ENCODE results near the gene CREBBP. TPM values are rescaled to one million over a fixed set of nuclear protein-coding genes. Genes with fewer than 3 reads are reported as not detected.
A peak's percentile ranks its signal among the peaks of the same experiment; 100 is the strongest.

The CREBBP gene
- total and polyA plus RNA-seq, 9 of the 15 experiments (the other 6 are each of a cell fraction or from before 2014, with no cell fraction given): 0.70 to 24.8 (median 5.6) TPM

- TF ChIP-seq RBM14 (IDR thresholded peaks at IDR 0.05; ENCODE audit: borderline replicate concordance, insufficient read depth, low read depth, low read length): no peak
- TF ChIP-seq NFXL1 (CRISPR knock-in tag; IDR thresholded peaks at IDR 0.05): no peak
- no peak for TF ChIP-seq ID3 (CRISPR knock-in tag; IDR thresholded peaks at IDR 0.05)
- no peak for TF ChIP-seq ID3 (tag; IDR thresholded peaks at IDR 0.05)
- no peak for TF ChIP-seq DIDO1 (tag; IDR thresholded peaks at IDR 0.05; ENCODE audit: low read depth)
- TF ChIP-seq SMAD2 (IDR thresholded peaks at IDR 0.05; ENCODE audit: low read depth, low read length): no peak
- no peak for TF ChIP-seq ELF4 (CRISPR knock-in tag; IDR thresholded peaks at IDR 0.05)
- 0 out of 2 replicates have a peak, but pooled peaks have one; percentile 12 for TF ChIP-seq ZFPM2 (CRISPR knock-in tag; IDR thresholded peaks at IDR 0.05)
- TF ChIP-seq AFF1 (IDR thresholded peaks at IDR 0.05; ENCODE audit: low read depth in 1 of 2, partially characterized antibody in 2 of 2): peak in 1 of 2 experiments; percentile 38
- no peak for TF ChIP-seq ZNF586 (CRISPR knock-in tag; conservative IDR thresholded peaks at IDR 0.05)
- no peak for TF ChIP-seq ZNF707 (CRISPR knock-in tag; conservative IDR thresholded peaks at IDR 0.05)
- TF ChIP-seq SMAD1 (IDR thresholded peaks at IDR 0.05; ENCODE audit: low read depth, low read length, partially characterized antibody): no peak
- TF ChIP-seq RFX1 (IDR thresholded peaks at IDR 0.05): peak; percentile 34; the same call in 1 of the 2 replicates
- TF ChIP-seq RHOXF2B (CRISPR knock-in tag; conservative IDR thresholded peaks at IDR 0.05): no peak
- no peak for TF ChIP-seq ZNF764 (CRISPR knock-in tag; IDR thresholded peaks at IDR 0.05; ENCODE audit: low read depth)
- TF ChIP-seq E2F8 (IDR thresholded peaks at IDR 0.05; ENCODE audit: low read depth, partially characterized antibody): no peak
- peak; percentile 6; the same call in 1 of the 2 replicates for TF ChIP-seq ZNF76 (CRISPR knock-in tag; IDR thresholded peaks at IDR 0.05; ENCODE audit: borderline replicate concordance)
- no peak for TF ChIP-seq ZNF277 (CRISPR knock-in tag; IDR thresholded peaks at IDR 0.05; ENCODE audit: borderline replicate concordance)
- no peak for TF ChIP-seq EHMT2 (IDR thresholded peaks at IDR 0.05)
- TF ChIP-seq HNRNPL (IDR thresholded peaks at IDR 0.05; ENCODE audit: low read depth, low read length): peak; percentile 38; the same call in 1 of the 2 replicates
These were observed 163.1 kb downstream of the CREBBP start, which contains the start of gene TRAP1 (continued) for GRCh38 chr16:3717235-3718018.

Data from K562 (cell line).